NCI-H82 treated with DMSO at 0.1 percent for 48 hours (cell line): ENCODE results near the gene RHO.
"Not testable (repeated sequence)": the region's sequence is repeated elsewhere in the genome, so short reads cannot be mapped to it uniquely, and the experiment has no call there.

Source experiments
- DNase-seq: peaks from one replicate; lab custom pipeline; 2025; ENCODE audit not compliant: unreplicated experiment; lab: John Stamatoyannopoulos, UW

The RHO gene

DNA sequence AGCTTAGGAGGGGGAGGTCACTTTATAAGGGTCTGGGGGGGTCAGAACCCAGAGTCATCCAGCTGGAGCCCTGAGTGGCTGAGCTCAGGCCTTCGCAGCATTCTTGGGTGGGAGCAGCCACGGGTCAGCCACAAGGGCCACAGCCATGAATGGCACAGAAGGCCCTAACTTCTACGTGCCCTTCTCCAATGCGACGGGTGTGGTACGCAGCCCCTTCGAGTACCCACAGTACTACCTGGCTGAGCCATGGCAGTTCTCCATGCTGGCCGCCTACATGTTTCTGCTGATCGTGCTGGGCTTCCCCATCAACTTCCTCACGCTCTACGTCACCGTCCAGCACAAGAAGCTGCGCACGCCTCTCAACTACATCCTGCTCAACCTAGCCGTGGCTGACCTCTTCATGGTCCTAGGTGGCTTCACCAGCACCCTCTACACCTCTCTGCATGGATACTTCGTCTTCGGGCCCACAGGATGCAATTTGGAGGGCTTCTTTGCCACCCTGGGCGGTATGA lies at the start of gene RHO:
Gene RHO, plus strand, starts transcription at position 51 of the 512 bp plus-strand sequence. Its CDS starts 95 bp downstream, at position 146.
- DNase-seq: no peak

DNA sequence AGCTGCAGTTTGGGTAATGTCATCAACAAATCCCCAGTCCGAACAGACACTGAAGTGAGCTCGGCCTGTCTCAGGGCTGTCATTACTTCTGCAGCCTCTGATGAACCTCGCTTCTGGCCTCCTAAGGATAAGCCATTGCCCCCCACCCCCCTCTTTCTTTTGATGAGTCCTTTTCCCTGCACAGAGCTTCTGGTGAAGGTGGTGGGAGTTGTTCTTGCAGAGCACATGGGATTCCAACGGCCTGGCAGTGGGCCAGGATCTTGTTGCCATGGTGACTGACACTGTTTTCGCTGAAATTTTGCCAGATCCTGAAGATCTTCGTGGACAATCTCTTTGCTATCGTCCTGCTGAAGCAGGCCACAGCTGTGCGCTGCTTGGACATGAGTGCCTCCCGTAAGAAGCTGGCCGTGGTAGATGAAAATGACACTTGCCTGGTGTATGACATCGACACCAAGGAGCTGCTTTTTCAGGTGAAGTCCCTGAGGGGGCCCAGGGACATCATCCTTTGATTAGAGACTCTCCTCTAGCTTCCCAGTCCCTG lies 47.1 kb upstream of the RHO start:
- DNase-seq: not testable (repeated sequence)

DNA sequence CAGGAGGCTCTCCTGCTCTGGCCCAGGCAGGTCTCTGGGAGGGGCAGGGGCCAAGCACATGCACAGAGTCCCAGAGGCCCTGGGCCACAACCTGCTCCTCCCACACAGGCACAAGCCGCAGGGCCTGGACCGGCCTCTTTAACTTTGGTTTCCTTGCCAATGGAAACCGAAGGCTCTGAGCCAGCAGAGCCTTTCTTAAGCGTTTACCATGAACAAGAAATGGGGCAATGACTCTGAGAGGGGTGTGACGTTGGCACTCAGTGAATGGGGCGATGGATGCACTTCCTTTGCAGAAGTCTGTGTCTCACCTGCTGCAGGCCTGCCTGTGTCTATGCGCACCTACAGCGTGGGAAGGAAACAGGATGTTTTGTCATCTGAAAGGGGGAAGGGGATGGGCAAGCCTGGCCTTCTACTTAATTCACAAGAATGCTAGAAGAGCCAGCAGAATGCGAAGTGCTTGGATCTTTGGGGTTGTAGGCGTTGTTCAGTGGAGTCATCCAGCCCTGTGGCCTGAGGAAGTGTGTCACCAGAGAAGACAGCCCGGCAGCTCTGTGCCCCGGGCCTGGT lies 46.6 kb upstream of the RHO start:
- DNase-seq: no peak

DNA sequence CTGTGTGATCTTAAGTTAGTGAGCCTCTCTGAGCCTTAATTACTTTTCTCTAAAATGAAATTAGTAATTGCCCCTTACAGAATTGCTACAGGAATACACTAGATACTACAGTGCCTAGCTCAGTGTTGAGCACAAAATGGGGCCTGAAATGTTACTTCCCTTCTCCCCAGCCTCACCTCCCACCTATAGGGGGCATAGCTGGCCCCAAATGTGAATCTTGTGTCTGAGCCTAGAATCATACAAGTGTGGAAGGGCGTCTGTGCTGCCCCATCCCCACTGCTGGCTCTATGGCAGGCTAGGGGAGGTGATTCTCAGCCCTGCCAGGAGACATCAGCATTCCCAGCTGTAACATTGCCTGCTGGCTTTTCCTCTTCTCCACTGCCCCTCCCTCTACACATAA lies 45.7 kb upstream of the RHO start:
- no peak for DNase-seq

DNA sequence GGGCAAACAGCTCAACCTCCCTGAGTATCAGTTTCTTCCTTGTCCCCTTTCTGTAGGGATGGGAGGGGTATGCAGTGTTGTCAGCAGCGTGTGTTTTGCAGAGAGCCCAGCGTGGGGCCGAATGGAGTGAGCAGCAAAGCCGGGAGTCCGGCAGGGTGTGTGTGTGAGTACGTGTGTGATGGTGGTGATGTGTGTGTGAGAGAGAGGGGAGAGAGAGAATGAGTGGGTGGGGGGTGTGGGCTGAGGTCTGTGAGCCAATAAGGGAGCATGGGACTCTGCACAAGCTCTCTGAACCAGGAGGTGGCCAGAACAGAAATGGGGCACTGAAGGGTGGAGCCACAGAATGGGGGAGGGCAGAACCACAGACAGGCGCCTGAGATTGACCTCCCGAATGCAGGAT lies 44.6 kb upstream of the RHO start:
- DNase-seq: no peak

DNA sequence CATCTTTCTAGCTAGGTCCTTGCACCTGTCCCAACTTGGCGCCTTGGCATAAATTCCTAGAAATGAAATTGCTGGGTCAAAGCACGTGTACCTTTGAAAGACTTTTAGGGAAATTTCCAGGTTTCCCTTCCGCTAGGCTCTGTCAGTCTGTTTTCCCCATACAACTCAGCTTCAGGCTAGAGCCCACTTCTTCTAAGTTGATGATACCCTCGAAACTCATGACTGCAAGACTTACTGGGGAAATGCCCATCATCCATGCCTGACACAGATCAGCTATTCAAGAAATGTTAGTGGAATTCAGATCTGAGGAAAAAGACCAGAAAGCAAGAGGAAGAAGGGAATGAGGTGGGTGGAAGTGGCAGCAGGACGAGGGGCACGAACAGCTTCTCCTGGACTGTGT lies 43.3 kb upstream of the RHO start:
- DNase-seq: not testable (repeated sequence)

DNA sequence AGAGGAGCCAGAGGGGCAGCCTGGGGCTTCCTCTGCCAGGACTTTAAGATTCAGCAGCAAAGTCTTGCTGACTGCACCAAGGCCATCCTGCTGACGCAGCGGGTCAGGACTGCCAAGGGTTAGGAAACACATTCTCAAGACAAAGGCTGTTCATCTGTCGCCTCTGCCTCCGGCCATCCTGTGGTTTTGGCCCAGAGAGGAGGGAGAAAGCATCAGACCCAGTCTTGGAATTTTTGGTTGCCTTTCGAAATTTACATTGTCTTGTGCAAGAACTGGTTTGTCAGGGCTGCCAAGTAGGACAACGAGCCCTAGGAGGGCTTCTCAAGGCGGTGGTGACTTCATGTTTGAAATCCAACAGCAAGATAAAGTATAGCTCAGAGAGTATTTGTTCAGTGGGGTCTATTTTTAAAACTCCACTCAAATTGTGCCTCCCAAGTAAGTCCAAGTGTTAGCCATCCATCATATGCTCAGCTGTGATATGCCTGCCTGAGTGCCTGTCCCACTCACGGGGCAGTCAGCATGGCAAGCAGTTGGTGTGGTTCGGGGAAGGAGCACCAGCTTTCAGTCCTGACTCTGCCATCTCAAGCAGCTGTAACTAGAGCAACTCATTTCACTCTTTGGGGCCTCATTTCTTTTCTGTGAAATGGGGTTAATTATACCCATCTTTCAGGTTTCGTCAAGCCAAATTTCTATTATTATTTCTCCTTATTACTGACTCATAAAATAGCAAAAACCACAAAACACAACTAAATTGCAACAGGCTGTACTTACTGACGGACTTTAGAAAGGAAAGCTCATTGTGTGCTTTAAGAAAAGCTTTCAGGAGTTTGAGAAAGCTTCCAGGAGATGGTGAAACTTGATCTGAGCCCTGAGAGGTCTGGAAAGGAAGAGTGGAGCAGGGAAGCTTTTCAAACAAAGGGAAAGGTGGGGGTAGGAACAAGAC lies 42.4 kb upstream of the RHO start:
- DNase-seq: no peak

DNA sequence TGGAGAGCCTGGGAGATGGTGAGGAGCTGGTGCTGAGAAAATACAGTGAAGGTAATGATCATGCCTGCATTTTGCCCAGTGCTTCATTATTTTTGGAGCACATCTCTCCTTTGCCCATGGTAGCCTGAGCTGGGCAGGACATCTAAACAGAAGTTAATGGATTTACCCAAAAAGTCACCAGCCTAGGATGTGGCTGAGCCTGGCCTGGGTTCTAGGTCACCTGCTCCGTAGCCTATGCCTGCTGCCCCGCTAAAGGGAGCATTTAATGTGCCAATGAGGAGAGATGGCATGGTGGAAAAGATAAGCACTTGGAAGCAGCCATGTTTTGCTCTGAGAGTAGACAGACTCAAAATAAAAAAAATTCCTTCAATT lies 41.8 kb upstream of the RHO start:
- no peak for DNase-seq

DNA sequence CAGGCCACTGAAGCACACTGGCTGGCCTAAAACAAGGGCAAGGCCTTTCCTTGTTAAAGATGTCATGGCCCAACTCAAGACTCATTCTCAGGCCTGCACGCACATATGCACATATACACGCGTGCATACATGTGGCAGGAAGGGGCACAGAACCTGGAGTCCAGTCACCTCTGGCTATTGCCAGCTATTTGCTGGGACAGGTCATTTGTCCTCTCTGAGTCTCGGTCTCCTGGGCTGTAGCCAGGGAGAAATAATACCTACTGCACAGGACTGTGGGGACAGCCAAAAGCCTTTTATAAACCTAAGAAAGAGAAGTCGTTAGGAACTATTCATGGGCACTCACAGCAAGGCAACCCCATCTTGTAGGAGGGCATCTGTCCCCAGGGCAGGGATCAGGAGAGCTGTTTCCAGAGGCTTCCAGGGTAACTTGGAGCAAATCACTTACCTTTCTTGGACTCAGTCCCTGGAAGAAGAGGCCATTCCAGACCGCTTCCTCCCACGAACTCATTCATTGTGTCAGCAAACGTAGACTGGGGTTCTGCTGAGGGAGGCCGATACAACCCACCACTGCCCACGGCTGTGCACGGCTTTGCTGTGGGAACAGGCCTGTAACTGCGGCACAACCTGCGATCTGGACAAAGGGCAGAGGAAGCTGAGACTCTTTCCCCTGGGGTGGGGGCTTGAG lies 41.1 kb upstream of the RHO start:
- no peak for DNase-seq

DNA sequence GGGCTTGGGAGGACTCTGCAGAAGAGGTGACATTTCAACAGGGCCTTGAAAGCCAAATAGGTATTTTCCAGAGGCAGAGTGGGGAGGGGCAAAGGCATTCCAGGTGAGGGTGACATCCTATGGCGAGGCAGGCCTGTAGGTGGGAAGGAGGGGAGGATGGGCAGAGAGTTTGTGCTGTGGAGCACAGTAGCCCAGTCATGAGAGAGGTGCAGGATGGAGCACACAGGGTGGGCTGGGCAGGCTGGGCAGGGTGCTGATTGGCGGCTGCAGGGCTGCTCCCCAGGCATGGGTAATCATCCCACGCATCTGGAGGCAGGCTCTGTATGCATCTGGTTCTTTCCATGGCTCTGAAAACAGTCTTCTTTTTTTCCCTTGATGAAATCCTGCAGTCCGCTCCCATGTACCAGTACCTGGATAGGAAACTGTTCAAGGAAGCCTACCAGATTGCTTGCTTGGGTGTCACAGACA lies 40.5 kb upstream of the RHO start:
- not testable (repeated sequence) for DNase-seq

DNA sequence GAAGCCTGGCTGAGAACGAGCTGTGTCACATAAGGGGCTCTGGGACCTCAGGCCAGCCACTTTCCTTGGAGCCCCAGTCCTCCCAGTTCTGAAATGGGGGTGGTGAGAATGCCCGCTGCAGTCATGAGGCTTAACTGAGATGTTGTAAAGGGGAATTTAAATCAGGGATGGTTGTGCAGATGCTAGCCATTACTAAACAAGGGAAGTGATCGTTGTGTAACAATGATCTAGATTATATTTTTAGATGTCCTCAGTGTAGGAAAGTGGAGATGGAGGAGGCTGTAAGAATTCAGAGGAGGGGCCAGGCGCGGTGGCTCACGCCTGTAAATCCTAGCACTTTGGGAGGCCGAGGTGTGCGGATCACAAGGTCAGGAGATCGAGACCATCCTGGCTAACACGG lies 39.2 kb upstream of the RHO start:
- not testable (repeated sequence) for DNase-seq

DNA sequence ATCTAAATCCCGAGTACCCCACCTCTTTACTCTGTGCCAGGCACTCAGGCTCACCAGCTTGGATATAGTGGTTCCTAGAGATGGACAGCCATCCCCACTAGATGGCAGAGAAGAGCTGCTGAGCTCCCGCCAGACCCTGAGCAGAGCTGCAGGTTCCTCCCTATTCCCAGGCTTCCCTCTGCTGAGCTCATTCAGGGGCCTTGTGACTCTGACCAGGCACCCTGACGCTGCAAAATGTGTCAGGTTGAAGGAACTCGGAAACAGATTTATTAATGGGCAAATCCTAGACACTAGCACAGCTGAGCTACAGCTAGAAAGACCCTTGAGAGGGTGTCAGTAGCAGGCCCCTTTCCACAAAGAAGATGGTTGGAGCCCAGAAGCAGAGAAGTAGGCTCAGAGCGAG lies 38.2 kb upstream of the RHO start:
- peak; percentile 63 for DNase-seq

DNA sequence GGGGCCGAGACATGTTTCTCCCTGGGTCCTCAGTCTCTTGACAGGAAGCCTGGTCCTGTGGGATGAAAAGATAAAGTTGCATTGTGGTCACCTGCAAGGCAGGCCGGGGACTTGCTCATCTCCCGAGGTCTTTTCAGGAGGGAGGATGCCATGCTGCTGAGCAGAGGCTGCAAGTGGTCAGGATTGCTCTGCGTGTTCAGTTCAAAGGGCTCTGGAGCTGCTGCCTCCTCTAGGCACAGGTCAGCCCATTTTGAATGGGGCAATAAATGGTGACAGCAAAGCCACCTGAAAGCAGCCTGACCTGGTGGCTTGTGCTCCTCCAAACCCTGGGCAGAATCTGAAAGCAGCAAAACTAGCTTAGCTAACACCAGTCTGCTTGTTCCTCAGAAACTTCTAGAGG lies 37.4 kb upstream of the RHO start:
- DNase-seq: not testable (repeated sequence)

DNA sequence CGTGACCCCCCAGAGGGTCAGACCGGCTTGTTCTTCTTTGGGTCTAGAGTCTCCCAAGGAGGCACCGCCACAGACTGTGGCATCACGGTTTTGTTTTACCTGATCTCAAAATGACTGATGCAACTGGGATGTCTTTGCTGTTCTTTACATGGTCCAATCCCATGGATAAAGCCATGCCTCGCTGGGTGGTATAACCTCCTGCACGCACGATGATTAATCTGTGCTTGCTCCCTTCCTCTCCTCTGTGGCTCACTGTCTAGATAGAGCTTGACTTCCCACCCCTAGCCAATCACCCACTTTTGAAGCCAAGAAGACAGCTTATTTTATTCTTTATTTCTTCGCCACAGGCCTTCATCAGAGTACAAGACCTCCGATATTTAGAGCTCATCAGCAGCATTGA lies 36.6 kb upstream of the RHO start:
- DNase-seq: no peak

DNA sequence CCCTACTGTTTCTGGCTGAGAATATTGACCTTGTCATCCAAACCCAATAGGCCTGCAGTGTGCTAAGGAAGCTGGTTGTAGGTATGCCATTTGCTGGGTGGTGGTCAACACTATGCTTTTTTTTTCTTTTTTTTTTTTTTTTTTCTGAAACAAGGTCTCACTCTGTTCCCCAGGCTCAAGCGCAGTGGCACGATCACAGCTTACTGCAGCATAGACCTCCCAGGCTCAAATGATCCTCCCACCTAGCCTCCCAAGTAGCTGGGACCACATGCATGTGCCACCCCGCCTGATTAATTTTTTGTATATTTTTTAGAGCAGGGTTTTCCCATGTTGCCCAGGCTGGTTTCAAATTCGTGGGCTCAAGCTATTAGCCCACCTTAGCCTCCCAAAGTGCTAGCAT lies 35.7 kb upstream of the RHO start:
- DNase-seq: no peak

DNA sequence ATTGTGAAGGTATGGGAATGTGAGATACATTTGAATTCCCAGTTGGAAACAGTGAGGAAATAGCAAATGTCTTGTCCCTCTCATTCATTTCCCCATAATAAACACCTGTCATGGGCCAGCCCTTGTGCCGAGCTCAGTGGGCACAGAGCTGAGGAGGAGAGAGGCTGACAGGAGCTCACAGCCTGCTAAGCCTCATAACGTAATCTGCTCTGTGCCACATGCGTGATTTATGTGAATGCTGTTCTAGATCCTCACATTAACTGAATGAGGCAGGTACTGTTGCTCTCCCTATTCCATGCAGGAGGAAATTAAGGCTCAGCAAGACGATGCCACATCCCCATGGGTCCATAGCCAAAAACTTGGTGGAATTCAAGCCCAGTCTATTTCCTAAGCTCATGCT lies 35.2 kb upstream of the RHO start:
- DNase-seq: peak; percentile 45

DNA sequence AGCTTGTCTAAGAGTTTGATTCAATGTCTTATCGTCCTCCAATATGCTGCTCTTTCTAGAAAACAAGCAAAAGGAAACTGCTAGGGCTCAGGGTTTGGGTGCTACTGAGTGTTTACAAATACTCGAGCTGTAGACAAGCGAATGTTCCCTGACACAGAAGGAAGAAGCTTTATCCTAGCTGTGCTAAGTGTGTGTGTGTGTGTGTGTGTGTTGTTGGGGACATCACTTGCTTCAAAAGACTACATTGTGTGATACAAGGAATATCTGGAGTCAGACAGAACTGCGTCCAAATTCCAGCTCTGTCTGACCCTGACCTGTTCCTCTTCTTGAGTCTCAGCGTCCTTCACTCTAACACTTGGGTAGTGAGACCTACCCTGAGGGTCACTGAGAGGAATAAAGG lies 33.9 kb upstream of the RHO start:
- DNase-seq: not testable (repeated sequence)

DNA sequence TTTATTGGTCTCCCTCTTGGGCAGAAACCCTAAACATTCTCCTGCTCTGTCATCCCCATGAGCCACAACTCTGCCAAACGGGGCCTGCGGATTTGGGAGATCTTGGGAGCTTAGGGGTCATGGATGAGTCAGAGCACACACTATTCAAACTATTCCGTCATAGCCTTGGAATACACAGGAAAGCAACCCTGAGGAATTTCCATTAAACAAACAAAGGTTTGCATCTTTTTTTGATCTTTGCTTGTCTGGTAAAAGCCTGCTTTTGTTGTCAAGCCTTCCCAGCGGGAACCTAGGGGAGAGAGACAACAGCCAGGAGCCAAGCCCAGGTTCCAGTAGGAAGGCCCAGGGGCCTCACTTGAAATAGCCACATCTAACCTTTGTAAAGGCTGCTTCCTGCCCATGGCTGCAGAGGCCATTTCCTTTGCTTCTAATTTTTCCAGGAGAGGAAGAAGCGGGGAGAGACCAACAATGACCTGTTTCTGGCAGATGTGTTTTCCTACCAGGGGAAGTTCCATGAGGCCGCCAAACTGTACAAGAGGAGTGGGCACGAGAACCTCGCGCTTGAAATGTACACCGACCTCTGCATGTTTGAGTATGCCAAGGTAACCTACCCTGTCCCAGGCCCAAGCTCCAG lies 33.3 kb upstream of the RHO start:
- not testable (repeated sequence) for DNase-seq

DNA sequence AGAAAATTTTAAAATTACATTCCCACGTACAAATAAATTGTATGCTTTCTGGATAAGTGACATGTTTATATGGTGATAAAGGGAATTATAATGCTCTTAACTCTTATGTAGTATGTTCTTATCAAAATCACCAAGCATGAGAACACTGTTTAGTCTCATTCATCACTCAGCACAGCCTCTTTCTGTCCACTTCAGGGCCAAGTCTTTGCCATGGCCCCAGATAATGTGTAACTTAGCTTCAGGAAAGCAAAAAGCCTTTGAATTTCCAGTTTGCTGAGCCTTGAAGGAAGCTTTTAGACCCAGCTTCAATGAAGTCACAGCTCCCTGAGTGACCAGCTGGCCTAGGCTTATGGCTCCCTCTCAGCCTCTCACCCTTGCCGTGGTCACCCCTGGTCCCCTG lies 30.6 kb upstream of the RHO start:
- DNase-seq: not testable (repeated sequence)

DNA sequence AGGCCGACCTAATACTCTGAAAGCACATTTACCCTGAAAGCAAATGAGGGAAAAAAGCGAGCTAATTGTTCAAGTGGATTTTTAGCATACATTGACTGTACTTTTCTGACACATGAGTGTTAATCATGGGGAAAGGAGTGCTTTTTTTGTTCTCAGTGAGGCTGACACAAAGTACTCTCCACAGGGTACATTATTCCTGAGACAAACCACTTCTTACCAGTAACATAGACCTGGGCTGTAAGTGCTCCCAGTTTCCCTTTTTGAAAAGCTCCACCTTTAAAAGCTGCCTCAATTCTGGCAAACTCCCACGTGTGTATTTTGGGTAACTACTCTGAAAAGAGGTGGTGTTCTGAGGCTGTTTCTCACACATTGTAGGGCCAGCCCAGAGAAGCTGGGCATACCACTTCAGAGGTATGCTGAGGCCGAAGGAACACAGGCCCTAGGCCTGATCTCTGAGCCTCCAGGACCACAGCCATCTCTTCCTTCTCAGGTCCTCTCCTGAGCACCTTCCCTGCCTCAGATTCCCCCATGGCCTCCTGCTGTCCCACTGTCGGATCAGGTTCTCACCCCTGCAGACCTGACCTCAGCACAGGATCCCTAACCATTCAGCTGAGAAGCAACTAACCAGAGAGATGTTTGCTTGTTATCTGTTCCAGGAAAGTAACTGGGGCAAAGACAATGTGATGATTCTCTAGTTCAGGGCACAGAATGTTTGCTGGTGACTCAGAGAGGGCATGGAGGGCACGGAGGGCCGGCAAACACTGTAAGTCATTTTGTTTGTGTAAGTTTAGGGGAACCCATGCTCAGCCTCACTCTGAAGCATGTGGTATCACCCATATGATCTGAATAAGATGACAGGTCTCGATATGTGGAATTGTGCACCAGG lies 29.6 kb upstream of the RHO start:
- DNase-seq: not testable (repeated sequence)
